HFF-Myc (cell line): Measurements from ENCODE around the gene IL1R1.
A peak's percentile ranks its signal among the peaks of the same experiment; 100 is the strongest.
"Not testable (repeated sequence)": the region's sequence is repeated elsewhere in the genome, so short reads cannot be mapped to it uniquely, and the experiment has no call there.

Source experiments
- DNase-seq: peaks from one replicate; pipeline ENCODE4 v3.0.0-alpha.2; 2011; ENCODE audit warnings: low read depth; ENCODE audit errors: extremely low read depth
- H3K4me3 ChIP-seq: replicated peaks from 2 replicates; pipeline ENCODE4 v1.5.1; 2011; ENCODE audit warnings: low read depth, mild to moderate bottlenecking, control low read depth, low read length
- CTCF ChIP-seq: IDR thresholded peaks from 2 replicates; pipeline ENCODE4 v1.5.1; 2012; ENCODE audit warnings: mild to moderate bottlenecking, low read depth, low read length, control low read depth; ENCODE audit errors: missing control alignments

Gene IL1R1

GRCh38 chr2:102106133-102106556 is 36.4 kb upstream of the IL1R1 start:
- DNase-seq, result no peak
- TF ChIP-seq CTCF, result no peak
- H3K4me3 ChIP-seq, result 0 out of 2 replicates have a peak overlapping the region, but pooled peaks have one; percentile 2

GRCh38 chr2:102106813-102107740 is 35.5 kb upstream of the IL1R1 start:
- not testable (repeated sequence) for DNase-seq, H3K4me3 ChIP-seq

- no peak for TF ChIP-seq CTCF
- no peak overlapping the region for H3K4me3 ChIP-seq
- DNase-seq, result no peak
These were observed 34.8 kb upstream of the IL1R1 start for GRCh38 chr2:102107741-102108070.

GRCh38 chr2:102109016-102109415 is 33.5 kb upstream of the IL1R1 start:
- no peak for DNase-seq
- TF ChIP-seq CTCF, result no peak
- H3K4me3 ChIP-seq, result no peak overlapping the region

GRCh38 chr2:102110171-102110570 is 32.4 kb upstream of the IL1R1 start:
- no peak for DNase-seq
- TF ChIP-seq CTCF, result no peak
- H3K4me3 ChIP-seq, result no peak overlapping the region

GRCh38 chr2:102110596-102111334 is 31.8 kb upstream of the IL1R1 start:
- no peak overlapping the region for H3K4me3 ChIP-seq
- no peak for DNase-seq
- TF ChIP-seq CTCF, result no peak

GRCh38 chr2:102111823-102112222 is 30.7 kb upstream of the IL1R1 start:
- no peak for TF ChIP-seq CTCF
- H3K4me3 ChIP-seq, result no peak overlapping the region
- no peak for DNase-seq
